HCT116 (cell line): ENCODE data around the gene IFNLR1. TPM values are rescaled to one million over a fixed set of nuclear protein-coding genes. Genes with fewer than 3 reads are reported as not detected.

Experiments used
- ATAC-seq: fragments of 200-7000 bp; cut with Tn5 transposase; 2 replicates; pipeline ENCODE4 v1.9.1; 2020; ENCODE audit warnings: mild to moderate bottlenecking, moderate library complexity
- BruUV-seq: library from RNA; stranded (reverse); fragments of 400-500 nt; replicated peaks from 2 replicates; lab custom pipeline; 2021; lab: Mats Ljungman, UMichigan
- CTCF ChIA-PET: fragments of 300-600 bp; sonication (Branson Sonifier 250); formaldehyde crosslinking; loops from one replicate; lab custom pipeline; 2021; ENCODE audit warnings: antibody characterized with exemption; lab: Charles Lee
- POLR2A ChIA-PET: fragments of 300-600, 350-600 bp; sonication (Branson Sonifier 250); formaldehyde crosslinking; loops from one replicate; lab custom pipeline; 2021; ENCODE audit warnings: antibody characterized with exemption; lab: Charles Lee
- RAD21 ChIA-PET, 2 experiments: fragments of 300-600 bp; sonication (Branson Sonifier 250); formaldehyde crosslinking; loops; one replicate each; lab custom pipeline; 2023; ENCODE audit warnings: low total read pairs in 2 of 2; ENCODE audit not compliant: uncharacterized antibody in 2 of 2, unreplicated experiment in 2 of 2, low non-redundant PET in 1 of 2; lab: Charles Lee
- DNase-seq: peaks from one replicate; pipeline ENCODE4 v3.0.0-alpha.2; 2010; ENCODE audit warnings: low read depth, low spot score
- H2AFZ ChIP-seq: fragments of 200-600 bp; shearing (Covaris generic), sonication (generic); 2 replicates; pipeline ENCODE4 v1.6.1; 2017; ENCODE audit warnings: low read depth, mixed run types, mixed read lengths, antibody characterized with exemption, low read length; ENCODE audit not compliant: poor library complexity, severe bottlenecking
- H3K27ac ChIP-seq: 2 replicates; pipeline ENCODE4 v1.5.1; 2012; ENCODE audit warnings: low read depth, low read length
- H3K27me3 ChIP-seq: fragments of 200-600 bp; sonication (generic); 2 replicates; pipeline ENCODE4 v1.6.1; 2016; ENCODE audit warnings: mixed run types, low read length, mixed read lengths; ENCODE audit not compliant: insufficient read depth
- H3K36me3 ChIP-seq, 2 experiments: fragments of 200-500 bp in 1 of 2; fragments of 200-600 bp in 1 of 2; sonication (Bioruptor generic) in 1 of 2; sonication (generic) in 1 of 2; 2 replicates each; pipeline versions ENCODE4 v1.5.1 to v1.6.1; 2014 to 2016; ENCODE audit warnings: low read length in 2 of 2, inconsistent platforms in 1 of 2, mixed read lengths in 1 of 2, mixed run types in 1 of 2; ENCODE audit not compliant: insufficient read depth in 2 of 2, control insufficient read depth in 1 of 2
- H3K4me1 ChIP-seq, 2 experiments: fragments of 200-600 bp in 1 of 2; sonication (generic) in 1 of 2; 2 replicates each; pipeline versions ENCODE4 v1.5.1 to v1.6.1; 2012 to 2017; ENCODE audit warnings: low read length in 2 of 2, inconsistent platforms in 1 of 2, mild to moderate bottlenecking in 1 of 2, mixed read lengths in 1 of 2, mixed run types in 1 of 2, moderate library complexity in 1 of 2; ENCODE audit not compliant: insufficient read depth in 2 of 2, control insufficient read depth in 1 of 2
- H3K4me2 ChIP-seq: fragments of 200-600 bp; sonication (generic); 2 replicates; pipeline ENCODE4 v1.6.1; 2017; ENCODE audit warnings: mixed run types, low read length, mixed read lengths
- H3K4me3 ChIP-seq, 2 experiments: fragments of 200-600 bp in 1 of 2; sonication (generic) in 1 of 2; replicated peaks in 1 of 2; 2 replicates each; pipeline ENCODE4 v1.5.1; 2011 to 2016; ENCODE audit warnings: low read length in 2 of 2, control low read depth in 1 of 2, low read depth in 1 of 2, mild to moderate bottlenecking in 1 of 2, mixed read lengths in 1 of 2, mixed run types in 1 of 2
- H3K79me2 ChIP-seq: fragments of 200-600 bp; sonication (generic); 2 replicates; pipeline ENCODE4 v1.6.1; 2017; ENCODE audit warnings: mild to moderate bottlenecking, mixed run types, low read length, moderate library complexity, mixed read lengths; ENCODE audit not compliant: insufficient read depth
- H3K9ac ChIP-seq: fragments of 200-600 bp; sonication (generic); 2 replicates; pipeline ENCODE4 v1.6.1; 2016; ENCODE audit warnings: low read length, mixed read lengths
- H3K9me2 ChIP-seq: fragments of 200-600 bp; sonication (generic), shearing (Covaris generic); 2 replicates; pipeline ENCODE4 v1.6.1; 2017; ENCODE audit warnings: mixed run types, mild to moderate bottlenecking, moderate library complexity; ENCODE audit not compliant: insufficient read depth
- H3K9me3 ChIP-seq, 2 experiments: fragments of 200-500 bp in 1 of 2; fragments of 200-600 bp in 1 of 2; sonication (Bioruptor generic) in 1 of 2; sonication (generic) in 1 of 2; 2 replicates each; pipeline ENCODE4 v1.6.1; 2014 to 2017; ENCODE audit warnings: low read length in 2 of 2, mixed read lengths in 2 of 2, inconsistent platforms in 1 of 2, low read depth in 1 of 2, mild to moderate bottlenecking in 1 of 2, mixed run types in 1 of 2, moderate library complexity in 1 of 2; ENCODE audit not compliant: control insufficient read depth in 1 of 2, insufficient read depth in 1 of 2
- H4K20me1 ChIP-seq: fragments of 200-600 bp; sonication (generic), shearing (Covaris generic); 2 replicates; pipeline ENCODE4 v1.6.1; 2017; ENCODE audit warnings: mixed run types, mild to moderate bottlenecking, moderate library complexity; ENCODE audit not compliant: insufficient read depth
- CBX3 ChIP-seq: IDR thresholded peaks from 2 replicates; pipeline ENCODE4 v1.6.1; 2012; ENCODE audit warnings: low read depth
- CEBPB ChIP-seq: IDR thresholded peaks from 2 replicates; pipeline ENCODE4 v1.6.1; 2012; ENCODE audit warnings: low read depth
- EGR1 ChIP-seq: IDR thresholded peaks from 2 replicates; pipeline ENCODE4 v1.6.1; 2012; ENCODE audit warnings: low read depth
- EZH2 ChIP-seq: fragments of 200-600 bp; sonication (generic); IDR thresholded peaks from 2 replicates; pipeline ENCODE4 v1.6.1; 2017; ENCODE audit warnings: antibody characterized with exemption, mixed run types
- MAX ChIP-seq: IDR thresholded peaks from 2 replicates; pipeline ENCODE4 v1.6.1; 2012
- REST ChIP-seq: IDR thresholded peaks from 2 replicates; pipeline ENCODE4 v1.6.1; 2012; ENCODE audit warnings: low read depth
- SIN3A ChIP-seq: IDR thresholded peaks from 2 replicates; pipeline ENCODE4 v1.6.1; 2012; ENCODE audit warnings: low read depth
- SP1 ChIP-seq: IDR thresholded peaks from 2 replicates; pipeline ENCODE4 v1.6.1; 2012; ENCODE audit warnings: low read depth
- YY1 ChIP-seq: IDR thresholded peaks from 2 replicates; pipeline ENCODE4 v1.6.1; 2011; ENCODE audit warnings: low read length, low read depth, moderate library complexity, mild to moderate bottlenecking; ENCODE audit not compliant: insufficient replicate concordance; ENCODE audit errors: extremely low read depth
- ZNF274 ChIP-seq: fragments of 200-500 bp; sonication (Bioruptor generic); IDR thresholded peaks from 2 replicates; pipeline ENCODE4 v1.6.1; 2014; ENCODE audit warnings: mild to moderate bottlenecking, low read depth, low read length, inconsistent platforms
- intact Hi-C: fragments of 100-400 bp; cut with micrococcal nuclease; formaldehyde crosslinking; loops from 2 replicates; pipeline ENCODE4 v1.10.0; 2022
- total RNA-seq: library from RNA; stranded (reverse); gene quantifications from one replicate; pipeline ENCODE4 v1.2.1, GENCODE V29; 2021; ENCODE audit not compliant: unreplicated experiment

Gene IFNLR1
- total RNA-seq, 1 experiment from 2014 or later: 7.6 TPM

GRCh38 chr1:24123611-24124010 lies 63.5 kb downstream of the IFNLR1 start:
- CTCF ChIA-PET: no interaction called here
- no peak overlapping the region for H3K4me2 ChIP-seq
- H3K4me3 ChIP-seq: no peak overlapping the region
- H4K20me1 ChIP-seq: no peaks in the 10 kb centered on the region
- H3K27ac ChIP-seq: no peak overlapping the region
- ATAC-seq: no peak
- no peak for TF ChIP-seq MAX
- TF ChIP-seq CBX3: no peak
- no peak for TF ChIP-seq EZH2
- no peak for TF ChIP-seq CEBPB
- H3K9me2 ChIP-seq: no peaks in the 10 kb centered on the region
- no peaks in the 10 kb centered on the region for H3K27me3 ChIP-seq
- H3K36me3 ChIP-seq: no peaks in the 10 kb centered on the region
- RAD21 ChIA-PET: no interaction called here
- no peak overlapping the region for H2AFZ ChIP-seq
- H3K4me1 ChIP-seq: no peaks in the 10 kb centered on the region
- BruUV-seq: no TSS peak
- POLR2A ChIA-PET: no interaction called here
- no peaks in the 10 kb centered on the region for H3K9me3 ChIP-seq
- DNase-seq: no peak
- no peaks in the 10 kb centered on the region for H3K79me2 ChIP-seq
- intact Hi-C loops: no loop called here
- no peak overlapping the region for H3K9ac ChIP-seq

- no peaks in the 10 kb centered on the region for H3K9me3 ChIP-seq
- ChIA-PET RAD21 (no interaction called here), CTCF (no interaction called here), POLR2A (no interaction called here)
- H3K9ac ChIP-seq: no peak overlapping the region
- ATAC-seq: no peak
- no peak overlapping the region for H3K4me2 ChIP-seq
- H2AFZ ChIP-seq: no peak overlapping the region
- no peak overlapping the region for H3K4me3 ChIP-seq
- no peak for TF ChIP-seq REST
- TF ChIP-seq MAX: no peak
- TF ChIP-seq ZNF274: no peak
- no peak for TF ChIP-seq CBX3
- no peak for TF ChIP-seq YY1
- no peak for TF ChIP-seq SP1
- no peak for TF ChIP-seq EGR1
- TF ChIP-seq SIN3A: no peak
- H3K36me3 ChIP-seq: no peaks in the 10 kb centered on the region
- H3K27ac ChIP-seq: no peak overlapping the region
- peaks cover 5 to 8% of the 10 kb centered on the region in 2 experiments; a peak in 3 of 4 replicates for H3K4me1 ChIP-seq
- intact Hi-C loops: no loop called here
- H3K9me2 ChIP-seq: no peaks in the 10 kb centered on the region
- no peaks in the 10 kb centered on the region for H3K79me2 ChIP-seq
- H3K27me3 ChIP-seq: no peaks in the 10 kb centered on the region
- no peak for DNase-seq
- no TSS peak for BruUV-seq
- no peaks in the 10 kb centered on the region for H4K20me1 ChIP-seq
Measured at GRCh38 chr1:24122776-24123175, 64.3 kb downstream of the IFNLR1 start.
